Panc1 (cell line): ENCODE results near the gene CEMIP.

Experiments
- POLR2AphosphoS5 ChIP-seq: IDR thresholded peaks from 2 replicates; pipeline ENCODE4 v1.6.1; 2012; ENCODE audit warnings: mild to moderate bottlenecking, low read depth, low read length, moderate library complexity
- SIN3A ChIP-seq: IDR thresholded peaks from 2 replicates; pipeline ENCODE4 v1.6.1; 2012; ENCODE audit warnings: low read depth, mild to moderate bottlenecking, low read length, moderate library complexity, borderline replicate concordance; ENCODE audit not compliant: insufficient read depth
- TCF7L2 ChIP-seq: IDR thresholded peaks from 2 replicates; pipeline ENCODE4 v1.6.1; 2011; ENCODE audit warnings: mild to moderate bottlenecking, low read depth, low read length, inconsistent platforms
- TF ChIP-seq, protein P1 (sequence below): fragments of 450-650 bp; IDR thresholded peaks from 2 replicates; pipeline ENCODE4 v1.5.1; 2017; ENCODE audit warnings: mild to moderate bottlenecking

DNA sequence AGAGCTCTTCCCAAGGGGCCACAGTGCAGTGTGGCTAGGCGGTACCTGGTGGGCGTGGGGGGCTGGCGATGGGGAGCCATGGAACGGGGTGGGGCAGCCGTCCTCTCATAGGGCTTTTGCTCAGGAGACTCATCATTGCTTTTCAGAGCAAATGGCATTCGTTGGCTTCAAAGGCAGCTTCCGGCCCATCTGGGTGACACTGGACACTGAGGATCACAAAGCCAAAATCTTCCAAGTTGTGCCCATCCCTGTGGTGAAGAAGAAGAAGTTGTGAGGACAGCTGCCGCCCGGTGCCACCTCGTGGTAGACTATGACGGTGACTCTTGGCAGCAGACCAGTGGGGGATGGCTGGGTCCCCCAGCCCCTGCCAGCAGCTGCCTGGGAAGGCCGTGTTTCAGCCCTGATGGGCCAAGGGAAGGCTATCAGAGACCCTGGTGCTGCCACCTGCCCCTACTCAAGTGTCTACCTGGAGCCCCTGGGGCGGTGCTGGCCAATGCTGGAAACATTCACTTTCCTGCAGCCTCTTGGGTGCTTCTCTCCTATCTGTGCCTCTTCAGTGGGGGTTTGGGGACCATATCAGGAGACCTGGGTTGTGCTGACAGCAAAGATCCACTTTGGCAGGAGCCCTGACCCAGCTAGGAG lies 169.6 kb downstream of the CEMIP start:
- TF ChIP-seq, protein P1, sequence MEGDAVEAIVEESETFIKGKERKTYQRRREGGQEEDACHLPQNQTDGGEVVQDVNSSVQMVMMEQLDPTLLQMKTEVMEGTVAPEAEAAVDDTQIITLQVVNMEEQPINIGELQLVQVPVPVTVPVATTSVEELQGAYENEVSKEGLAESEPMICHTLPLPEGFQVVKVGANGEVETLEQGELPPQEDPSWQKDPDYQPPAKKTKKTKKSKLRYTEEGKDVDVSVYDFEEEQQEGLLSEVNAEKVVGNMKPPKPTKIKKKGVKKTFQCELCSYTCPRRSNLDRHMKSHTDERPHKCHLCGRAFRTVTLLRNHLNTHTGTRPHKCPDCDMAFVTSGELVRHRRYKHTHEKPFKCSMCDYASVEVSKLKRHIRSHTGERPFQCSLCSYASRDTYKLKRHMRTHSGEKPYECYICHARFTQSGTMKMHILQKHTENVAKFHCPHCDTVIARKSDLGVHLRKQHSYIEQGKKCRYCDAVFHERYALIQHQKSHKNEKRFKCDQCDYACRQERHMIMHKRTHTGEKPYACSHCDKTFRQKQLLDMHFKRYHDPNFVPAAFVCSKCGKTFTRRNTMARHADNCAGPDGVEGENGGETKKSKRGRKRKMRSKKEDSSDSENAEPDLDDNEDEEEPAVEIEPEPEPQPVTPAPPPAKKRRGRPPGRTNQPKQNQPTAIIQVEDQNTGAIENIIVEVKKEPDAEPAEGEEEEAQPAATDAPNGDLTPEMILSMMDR = no peak
- TF ChIP-seq POLR2AphosphoS5 (no peak), SIN3A (no peak), TCF7L2 (no peak)
